Smooth muscle cell (in vitro differentiated cells): ENCODE measurements around the gene DLST. TPM values are rescaled to one million over a fixed set of nuclear protein-coding genes. Genes with fewer than 3 reads are reported as not detected.

Experiments
- DNase-seq: peaks from one replicate; lab custom pipeline; 2025; ENCODE audit not compliant: unreplicated experiment; lab: John Stamatoyannopoulos, UW
- H2AFZ ChIP-seq: fragments of 200-600 bp; sonication (generic); 2 replicates; pipeline ENCODE4 v1.6.0; 2016; ENCODE audit warnings: antibody characterized with exemption, low read depth, mild to moderate bottlenecking
- H3F3A ChIP-seq: fragments of 200-600 bp; sonication (generic); 2 replicates; pipeline ENCODE4 v1.6.0; 2017; ENCODE audit warnings: antibody characterized with exemption, low read depth
- H3K27ac ChIP-seq: fragments of 200-600 bp; sonication (generic); 2 replicates; pipeline ENCODE4 v1.5.1; 2016; ENCODE audit warnings: low read depth, mild to moderate bottlenecking
- H3K27me3 ChIP-seq: fragments of 200-600 bp; sonication (generic); 2 replicates; pipeline ENCODE4 v1.6.1; 2016; ENCODE audit warnings: low read depth, mild to moderate bottlenecking
- H3K36me3 ChIP-seq: fragments of 200-600 bp; sonication (generic); 2 replicates; pipeline ENCODE4 v1.5.1; 2016; ENCODE audit warnings: low read depth
- H3K4me1 ChIP-seq: fragments of 200-600 bp; sonication (generic); 2 replicates; pipeline ENCODE4 v1.5.1; 2016; ENCODE audit warnings: low read depth
- H3K4me2 ChIP-seq: fragments of 200-600 bp; sonication (generic); 2 replicates; pipeline ENCODE4 v1.6.0; 2016; ENCODE audit warnings: mild to moderate bottlenecking
- H3K4me3 ChIP-seq: fragments of 200-600 bp; sonication (generic); 2 replicates; pipeline ENCODE4 v1.5.1; 2016; ENCODE audit warnings: mild to moderate bottlenecking
- H3K79me2 ChIP-seq: fragments of 200-600 bp; sonication (generic); 2 replicates; pipeline ENCODE4 v1.6.0; 2016; ENCODE audit warnings: low read depth, mild to moderate bottlenecking
- H3K9ac ChIP-seq: fragments of 200-600 bp; sonication (generic); 2 replicates; pipeline ENCODE4 v1.6.0; 2016; ENCODE audit warnings: low read depth
- H3K9me3 ChIP-seq: fragments of 200-600 bp; sonication (generic); replicated peaks from 2 replicates; pipeline ENCODE4 v1.5.1; 2016; ENCODE audit warnings: low read depth
- H4K20me1 ChIP-seq: fragments of 200-600 bp; sonication (generic); 2 replicates; pipeline ENCODE4 v1.6.0; 2016; ENCODE audit warnings: low read depth
- WGBS: methylation state at CpG from one replicate; pipeline ENCODE4 v1.1.7; 2016; ENCODE audit warnings: low lambda C conversion rate; 5-methylcytosine and 5-hydroxymethylcytosine counted together
- polyA plus RNA-seq: library from polyadenylated mRNA; unstranded; fragments of >200 nt; fragmentation: Nextera tagmentation; extraction: Ambion mirVana; gene quantifications from 2 replicates; pipeline ENCODE4 v1.2.1, GENCODE V29; 2016
- total RNA-seq: library from RNA; depleted of rRNA; stranded (reverse); fragments of >200 nt; gene quantifications from 2 replicates; pipeline ENCODE4 v1.2.3, GENCODE V29; 2014
- TF ChIP-seq, protein P1 (sequence below): fragments of 200-600 bp; sonication (generic); IDR thresholded peaks from 2 replicates; pipeline ENCODE4 v1.5.1; 2017; ENCODE audit warnings: borderline replicate concordance, mild to moderate bottlenecking, antibody characterized with exemption; ENCODE audit not compliant: insufficient read depth, poor library complexity, severe bottlenecking

DLST gene
- total and polyA plus RNA-seq, 2 experiments from 2014 or later, result 4.9 to 46.9 TPM

DNA sequence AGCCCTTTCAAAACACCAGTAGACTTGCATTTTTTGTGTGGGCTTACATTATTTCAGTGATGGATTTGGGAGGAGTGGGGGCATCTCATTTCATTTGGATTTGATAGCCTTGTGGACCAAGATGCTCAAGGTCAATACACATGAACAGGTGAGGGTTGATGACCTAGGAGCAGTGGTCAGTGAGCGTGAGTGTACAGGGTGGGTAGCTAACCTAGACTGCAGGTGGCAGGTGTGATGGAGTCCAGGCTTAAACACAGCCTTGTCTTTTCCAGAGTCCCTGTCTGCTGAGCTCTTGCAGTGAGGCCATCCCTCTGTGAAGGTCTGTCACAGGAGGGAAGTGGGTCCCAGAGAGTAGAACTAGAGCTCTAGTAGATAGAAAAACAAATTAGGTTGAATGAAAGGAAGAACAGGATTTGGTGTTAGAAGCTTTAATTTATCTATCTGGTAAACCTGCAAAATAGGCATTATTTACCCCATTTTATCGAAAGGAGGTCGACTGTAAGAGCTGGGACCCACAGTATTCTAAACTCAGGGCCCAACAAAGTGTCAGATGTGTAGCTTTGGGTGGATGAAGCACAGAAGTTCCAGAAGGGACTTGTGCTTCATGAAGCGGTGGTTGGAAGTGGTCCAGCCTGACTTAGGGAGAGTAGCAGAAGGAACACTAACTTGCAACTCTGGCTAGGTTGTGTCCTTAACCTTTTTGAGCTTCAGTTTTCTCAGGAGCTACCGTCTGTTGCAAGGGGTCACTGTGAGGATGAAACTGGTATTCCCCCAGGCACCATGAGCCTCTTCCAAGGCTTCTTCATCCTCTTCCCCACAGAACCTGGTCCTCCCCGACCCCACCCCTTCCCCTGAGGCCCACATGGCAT, 23.2 kb downstream of the DLST start:
- H3K4me2 ChIP-seq, result no peak overlapping the region
- no peak overlapping the region for H3K4me3 ChIP-seq
- H3K9ac ChIP-seq, result no peak overlapping the region
- H3K27ac ChIP-seq, result no peak overlapping the region
- H4K20me1 ChIP-seq, result peaks cover 12% of the 10 kb centered on the region
- no peak overlapping the region for H2AFZ ChIP-seq
- H3K9me3 ChIP-seq, result no peaks in the 10 kb centered on the region
- TF ChIP-seq, protein P1, sequence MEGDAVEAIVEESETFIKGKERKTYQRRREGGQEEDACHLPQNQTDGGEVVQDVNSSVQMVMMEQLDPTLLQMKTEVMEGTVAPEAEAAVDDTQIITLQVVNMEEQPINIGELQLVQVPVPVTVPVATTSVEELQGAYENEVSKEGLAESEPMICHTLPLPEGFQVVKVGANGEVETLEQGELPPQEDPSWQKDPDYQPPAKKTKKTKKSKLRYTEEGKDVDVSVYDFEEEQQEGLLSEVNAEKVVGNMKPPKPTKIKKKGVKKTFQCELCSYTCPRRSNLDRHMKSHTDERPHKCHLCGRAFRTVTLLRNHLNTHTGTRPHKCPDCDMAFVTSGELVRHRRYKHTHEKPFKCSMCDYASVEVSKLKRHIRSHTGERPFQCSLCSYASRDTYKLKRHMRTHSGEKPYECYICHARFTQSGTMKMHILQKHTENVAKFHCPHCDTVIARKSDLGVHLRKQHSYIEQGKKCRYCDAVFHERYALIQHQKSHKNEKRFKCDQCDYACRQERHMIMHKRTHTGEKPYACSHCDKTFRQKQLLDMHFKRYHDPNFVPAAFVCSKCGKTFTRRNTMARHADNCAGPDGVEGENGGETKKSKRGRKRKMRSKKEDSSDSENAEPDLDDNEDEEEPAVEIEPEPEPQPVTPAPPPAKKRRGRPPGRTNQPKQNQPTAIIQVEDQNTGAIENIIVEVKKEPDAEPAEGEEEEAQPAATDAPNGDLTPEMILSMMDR, result no peak
- H3K36me3 ChIP-seq, result peaks cover 15% of the 10 kb centered on the region
- no peaks in the 10 kb centered on the region for H3K4me1 ChIP-seq
- no peaks in the 10 kb centered on the region for H3K79me2 ChIP-seq
- H3F3A ChIP-seq, result peaks cover 9% of the 10 kb centered on the region
- WGBS, result 96% methylated on average over 6 of the region's 6 CpGs
- no peak for DNase-seq
- no peaks in the 10 kb centered on the region for H3K27me3 ChIP-seq

DNA sequence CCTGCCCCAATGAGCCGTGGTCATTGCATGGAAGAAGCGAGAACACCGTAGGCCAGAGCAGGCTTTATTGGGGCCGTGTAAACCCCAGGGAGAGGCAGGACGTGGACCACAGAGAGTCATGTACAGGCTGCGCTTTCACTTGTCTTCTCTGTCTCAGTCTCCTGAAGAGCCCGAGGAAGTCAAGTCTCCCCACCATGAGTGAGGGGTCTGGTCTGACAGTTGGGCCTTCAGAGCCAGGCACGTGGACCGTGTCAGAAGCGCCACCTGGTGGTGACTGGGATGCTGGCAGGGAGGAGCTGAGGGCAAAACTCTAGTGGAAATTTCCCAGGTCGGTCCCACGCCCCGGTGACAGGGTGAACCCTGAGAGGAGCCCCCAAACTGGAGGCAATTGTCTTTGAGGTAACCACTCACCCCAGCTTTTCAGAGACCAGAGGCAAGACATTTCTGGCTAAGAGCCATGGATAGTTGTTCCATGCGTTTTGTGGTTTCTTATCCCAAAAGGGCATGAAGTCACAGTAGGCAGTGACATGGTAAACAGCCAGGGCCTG, 24.0 kb downstream of the DLST start:
- TF ChIP-seq, protein P1, result peak; percentile 95
- no peaks in the 10 kb centered on the region for H3K79me2 ChIP-seq
- peaks cover 7% of the 10 kb centered on the region for H3K36me3 ChIP-seq
- DNase-seq, result peak; percentile 46
- H2AFZ ChIP-seq, result no peak overlapping the region
- peaks cover 9% of the 10 kb centered on the region for H3F3A ChIP-seq
- no peak overlapping the region for H3K9ac ChIP-seq
- H3K27me3 ChIP-seq, result no peaks in the 10 kb centered on the region
- peaks cover 8% of the 10 kb centered on the region for H4K20me1 ChIP-seq
- no peaks in the 10 kb centered on the region for H3K9me3 ChIP-seq
- H3K4me3 ChIP-seq, result no peak overlapping the region
- H3K27ac ChIP-seq, result no peak overlapping the region
- 58% methylated on average over 14 of the region's 14 CpGs for WGBS
- no peaks in the 10 kb centered on the region for H3K4me1 ChIP-seq
- no peak overlapping the region for H3K4me2 ChIP-seq

DNA sequence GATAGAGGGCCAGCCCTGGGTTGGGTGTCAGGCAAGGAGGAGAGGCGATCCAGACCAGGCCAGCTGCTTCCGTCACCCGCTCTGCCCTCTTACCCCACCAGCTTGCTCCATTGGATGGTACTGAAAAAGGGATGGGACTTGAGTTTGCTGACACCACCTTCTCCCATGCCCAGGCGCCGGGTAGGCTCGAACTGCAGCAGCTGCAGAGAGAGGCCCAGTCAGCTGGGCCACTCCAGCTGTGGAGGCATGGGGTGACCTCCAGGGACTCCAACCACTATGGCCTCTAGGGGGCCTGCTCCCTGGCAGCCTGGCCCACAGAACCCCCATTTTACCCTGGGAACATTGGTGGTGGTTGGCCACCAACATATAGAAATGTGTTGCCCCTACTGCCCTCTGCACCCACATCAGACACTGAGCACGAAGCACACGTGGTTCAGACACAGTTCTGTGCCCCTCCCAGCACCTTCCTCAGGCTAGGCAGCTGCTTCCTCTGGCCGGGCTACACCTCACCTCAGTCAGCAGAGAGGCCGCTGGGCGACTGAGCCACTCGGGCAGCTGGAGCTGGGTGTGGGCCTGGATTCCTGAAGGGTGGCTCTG, 25.3 kb downstream of the DLST start:
- Histone ChIP-seq H3K9ac (no peak overlapping the region), H3K36me3 (no peaks in the 10 kb centered on the region), H3K4me3 (no peak overlapping the region), H3K27me3 (no peaks in the 10 kb centered on the region), H4K20me1 (peaks cover 8% of the 10 kb centered on the region), H3K4me1 (no peaks in the 10 kb centered on the region), H3K9me3 (no peaks in the 10 kb centered on the region), H3K27ac (no peak overlapping the region), H3K4me2 (no peak overlapping the region), H3K79me2 (no peaks in the 10 kb centered on the region), H3F3A (peaks cover 9% of the 10 kb centered on the region), H2AFZ (no peak overlapping the region)
- TF ChIP-seq, protein P1, result peak; percentile 18
- no peak for DNase-seq
- 96% methylated on average over 12 of the region's 12 CpGs for WGBS
